Activated effector memory CD4-positive, alpha-beta T cell treated with Interleukin-2 at 50 U/mL for 16 hours (primary cell): ENCODE data around the gene PFKP.

ENCODE experiments used
- DNase-seq: peaks from one replicate; pipeline ENCODE4 v3.0.0-alpha.2; 2020

Gene PFKP

GRCh38 chr10:3119796-3120459 lies 52.6 kb downstream of the PFKP start:
- DNase-seq = no peak

DNA sequence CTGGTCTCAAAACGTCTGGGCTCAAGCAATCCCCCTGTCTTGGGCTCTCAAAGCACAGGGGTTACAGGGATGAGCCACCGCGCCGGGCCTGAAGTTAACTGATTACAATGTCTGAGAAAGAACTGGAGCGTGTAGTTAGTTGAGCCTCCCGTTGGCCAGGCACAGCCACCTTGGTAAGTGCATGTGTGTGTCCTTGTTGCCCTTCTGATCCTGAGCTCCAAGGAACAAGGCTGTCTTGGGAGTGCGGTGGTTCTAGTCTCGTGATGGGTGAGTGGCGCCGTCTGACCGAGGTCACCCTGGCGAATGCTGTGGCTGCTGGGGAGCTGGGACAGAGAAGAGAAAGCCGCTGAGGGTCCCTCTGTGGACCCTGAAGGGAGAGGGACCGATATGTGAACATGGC lies 54.7 kb downstream of the PFKP start:
- no peak for DNase-seq

DNA sequence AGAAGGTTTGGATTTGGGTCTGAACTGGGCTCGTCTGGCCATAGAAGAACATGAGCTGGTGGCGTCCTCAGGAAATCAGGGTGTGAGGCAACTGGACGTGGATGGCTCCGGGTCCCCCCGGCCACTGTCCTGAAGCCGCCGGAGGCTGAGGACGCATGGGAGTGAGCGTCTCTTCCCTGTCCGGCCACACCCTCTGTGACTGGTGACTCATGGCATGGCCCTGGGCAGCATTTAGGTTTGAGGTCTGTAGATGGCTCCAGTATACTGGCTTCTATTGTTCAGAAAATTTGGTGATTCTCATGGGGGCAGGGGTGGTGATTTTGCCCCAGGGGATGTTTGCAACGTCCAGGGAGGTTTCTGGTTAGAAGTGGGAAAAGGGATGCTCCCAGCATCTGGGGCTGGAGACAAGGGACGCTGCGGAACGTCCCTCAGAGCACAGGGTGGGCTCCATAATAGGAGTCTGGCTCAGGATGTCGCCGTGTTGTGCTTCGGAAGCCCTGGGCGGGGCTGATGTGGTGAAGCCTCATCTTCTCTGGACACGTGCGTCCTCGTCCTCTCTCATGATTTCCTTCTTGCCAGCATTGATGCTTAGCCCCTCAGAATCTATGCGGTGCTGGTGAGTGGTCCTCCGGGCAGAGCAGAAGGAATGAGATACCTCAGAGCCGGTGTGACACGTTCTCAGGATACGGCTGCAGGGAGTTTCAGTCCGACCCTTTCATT lies 55.3 kb downstream of the PFKP start:
- no peak for DNase-seq

GRCh38 chr10:3123571-3124411 lies 56.4 kb downstream of the PFKP start:
- DNase-seq = no peak

GRCh38 chr10:3124412-3125175 lies 57.2 kb downstream of the PFKP start:
- no peak for DNase-seq

- DNase-seq = no peak
Measured at GRCh38 chr10:3125527-3126170, 58.3 kb downstream of the PFKP start.

DNA sequence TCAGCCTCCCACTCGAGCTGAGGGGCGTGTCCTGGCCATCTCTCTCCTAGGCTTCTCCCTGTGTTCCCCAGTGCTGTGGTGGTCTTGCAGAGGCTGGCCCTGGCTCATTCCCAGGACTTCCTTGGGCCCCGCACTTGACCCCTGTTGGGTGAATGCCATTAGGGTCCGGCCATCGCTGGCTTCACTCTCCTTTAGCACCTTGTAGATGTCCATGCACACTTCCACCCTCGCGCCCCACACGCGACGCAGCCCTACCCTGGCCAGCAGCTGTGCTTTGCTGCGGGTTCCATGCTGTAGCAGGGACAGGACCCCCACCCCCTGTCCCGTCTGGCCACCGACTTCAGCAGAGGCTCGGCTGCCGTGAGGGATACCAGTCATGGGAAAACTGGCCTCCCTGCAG lies 58.9 kb downstream of the PFKP start:
- DNase-seq = no peak

GRCh38 chr10:3126741-3127346 lies 59.5 kb downstream of the PFKP start:
- no peak for DNase-seq

DNA sequence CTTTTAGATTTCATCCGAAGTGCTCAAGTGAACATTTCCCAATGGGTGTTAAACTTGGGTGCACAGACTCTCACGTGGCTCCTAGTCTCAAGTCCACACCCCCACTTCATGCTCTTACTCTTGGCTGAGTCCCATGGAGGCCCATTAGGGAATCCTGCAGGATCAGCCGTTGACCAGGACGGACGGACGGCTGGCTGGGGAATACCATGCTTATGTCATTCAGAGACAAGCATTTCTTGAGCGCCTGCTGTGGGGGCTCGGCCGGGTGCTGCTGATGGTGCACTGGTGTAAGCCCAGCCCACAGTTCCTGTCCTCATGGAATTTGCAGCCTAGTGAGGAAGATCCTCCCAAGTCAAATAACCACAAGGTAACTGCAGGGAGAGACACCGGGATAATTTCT lies 60.6 kb downstream of the PFKP start:
- no peak for DNase-seq

DNA sequence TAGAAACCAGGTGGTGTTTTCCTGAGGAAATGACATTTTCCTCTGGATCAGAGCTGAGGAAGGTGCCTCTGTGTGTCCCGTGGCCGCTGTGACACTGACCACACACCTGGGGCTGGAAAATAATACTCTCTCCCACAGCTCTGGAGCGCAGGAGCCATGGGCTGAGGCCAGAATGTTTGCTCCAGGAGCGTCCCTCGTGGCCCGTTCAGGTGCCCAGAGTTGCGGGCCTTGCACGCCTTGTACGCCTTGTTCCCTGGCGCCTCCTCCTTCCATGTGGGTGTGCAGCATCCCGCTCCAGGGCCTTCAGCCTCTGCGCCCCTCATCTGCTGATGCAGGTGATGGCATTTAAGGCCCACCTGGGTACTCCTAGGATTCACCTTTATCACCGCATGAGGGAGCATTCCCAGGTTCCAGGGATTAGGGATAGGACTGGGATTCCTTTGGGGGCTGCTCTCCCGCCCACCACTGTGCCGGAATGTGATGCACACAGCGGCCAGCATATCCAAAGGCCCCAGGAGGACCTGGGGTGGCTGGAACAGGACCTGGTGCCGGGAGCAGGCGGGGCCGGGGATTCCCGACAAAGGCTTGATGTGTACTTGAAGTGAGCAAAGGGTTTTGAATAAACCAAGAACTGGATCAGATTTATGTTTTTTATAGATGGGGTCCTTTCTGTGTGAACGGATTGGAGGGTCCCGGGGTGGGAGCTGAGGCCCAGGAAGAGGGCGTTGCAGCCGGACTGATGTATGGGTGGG lies 61.2 kb downstream of the PFKP start:
- no peak for DNase-seq

- no peak for DNase-seq
Measured at GRCh38 chr10:3129581-3130340, 62.4 kb downstream of the PFKP start.

DNA sequence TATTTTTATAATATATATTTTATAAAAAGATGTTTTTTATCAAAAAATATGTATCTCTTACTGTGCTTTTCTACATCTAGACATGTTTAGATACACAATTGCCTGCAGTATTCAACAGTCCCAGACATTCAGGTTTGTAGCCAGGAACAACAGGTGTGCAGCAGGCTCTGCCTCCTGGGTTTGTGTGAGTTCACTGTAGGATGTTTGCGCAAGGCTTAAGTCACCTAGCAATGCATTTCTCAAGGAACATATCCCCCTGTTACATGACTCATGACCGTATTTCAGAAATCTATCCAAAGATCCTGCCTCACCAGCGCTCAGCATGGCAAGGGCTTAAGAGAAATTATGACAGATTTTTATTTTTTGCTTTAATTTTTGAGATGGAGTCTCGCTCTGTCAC lies 63.8 kb downstream of the PFKP start:
- no peak for DNase-seq

- no peak for DNase-seq
Measured at GRCh38 chr10:3132036-3133025, 65.0 kb downstream of the PFKP start.

DNA sequence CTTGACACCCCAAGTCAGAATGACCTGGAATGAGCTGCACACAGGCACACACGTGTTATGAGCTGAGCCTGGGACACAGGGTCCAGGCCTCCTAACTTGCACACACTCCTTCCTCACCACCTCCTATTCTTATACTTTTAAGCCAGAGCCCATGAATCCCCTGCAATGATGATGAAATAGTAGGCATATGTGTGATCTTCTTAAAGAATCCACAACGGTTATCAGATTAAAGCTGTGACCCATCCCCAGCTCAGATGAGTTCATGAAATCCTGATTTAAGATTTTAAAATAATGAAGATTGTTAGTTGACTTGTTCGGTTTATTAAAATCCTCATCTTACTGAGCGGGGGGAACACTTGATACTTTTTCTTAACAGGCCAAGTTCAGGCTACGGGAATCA lies 66.6 kb downstream of the PFKP start:
- no peak for DNase-seq

- DNase-seq = no peak
Measured at GRCh38 chr10:3135006-3135405, 67.7 kb downstream of the PFKP start.

DNA sequence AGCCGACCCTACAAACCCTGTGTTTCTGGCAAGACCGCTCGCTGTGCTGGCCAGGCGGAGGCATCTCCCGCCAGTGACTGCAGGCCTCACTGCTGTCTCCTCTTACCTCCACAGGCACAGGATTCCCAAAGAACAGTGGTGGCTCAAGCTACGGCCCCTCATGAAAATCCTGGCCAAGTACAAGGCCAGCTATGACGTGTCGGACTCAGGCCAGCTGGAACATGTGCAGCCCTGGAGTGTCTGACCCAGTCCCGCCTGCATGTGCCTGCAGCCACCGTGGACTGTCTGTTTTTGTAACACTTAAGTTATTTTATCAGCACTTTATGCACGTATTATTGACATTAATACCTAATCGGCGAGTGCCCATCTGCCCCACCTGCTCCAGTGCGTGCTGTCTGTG lies 69.0 kb downstream of the PFKP start:
- DNase-seq = no peak

DNA sequence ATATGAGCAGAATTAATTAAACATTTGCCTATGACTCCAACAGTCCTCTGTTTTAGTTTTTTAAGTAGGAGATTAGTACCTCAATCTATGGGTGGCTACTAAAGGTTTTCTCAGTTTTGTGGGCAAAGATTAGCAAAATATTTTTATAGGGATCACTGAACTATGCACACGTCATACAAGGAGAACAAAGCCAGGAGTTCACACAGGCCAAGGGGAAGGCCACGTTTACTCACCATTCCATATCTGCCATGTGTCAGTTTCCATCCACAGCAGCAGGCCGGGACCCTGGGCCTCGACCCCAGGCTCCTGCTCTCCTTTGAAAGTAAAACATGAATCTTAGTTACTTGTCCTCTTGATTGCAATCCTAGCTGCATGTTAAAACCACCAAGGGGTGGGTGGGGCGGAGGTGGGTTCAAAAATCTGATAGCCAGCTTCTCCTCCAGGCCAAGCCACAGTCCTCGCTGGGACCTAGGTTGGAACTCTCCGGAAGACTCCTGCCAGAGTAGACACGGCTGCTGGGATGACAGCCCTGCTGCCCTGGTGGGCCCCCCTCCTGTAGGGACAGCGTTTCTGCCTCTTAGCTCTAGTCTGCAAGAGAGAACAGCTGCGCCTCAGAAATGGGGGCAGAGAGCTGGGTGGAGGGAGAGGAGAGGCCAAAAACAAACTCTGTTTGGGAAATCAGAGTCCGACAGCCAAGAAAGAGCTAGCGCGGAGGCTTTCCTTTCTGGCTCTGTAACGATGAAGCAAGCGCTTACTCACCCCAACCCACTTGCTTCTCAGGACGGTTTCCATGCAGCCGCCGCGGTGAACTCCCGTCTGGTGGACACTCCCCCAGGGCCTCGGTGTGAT lies 69.6 kb downstream of the PFKP start:
- DNase-seq = no peak
